GM13976 (cell line): Measurements from ENCODE around the gene CCDC28A.

ENCODE experiments used
- DNase-seq: peaks from one replicate; pipeline ENCODE4 v3.0.0; 2012; ENCODE audit warnings: low spot score
- in situ Hi-C: fragments of 300-500 bp; cut with MboI; formaldehyde crosslinking; loops from one replicate; pipeline ENCODE4 v1.12.0; 2022; ENCODE audit warnings: low sequenced_read_pairs, mixed read lengths, inconsistent platforms; ENCODE audit not compliant: unreplicated experiment
- TF ChIP-seq, protein P1 (sequence below): IDR thresholded peaks from 2 replicates; pipeline ENCODE4 v1.5.1; 2012; ENCODE audit warnings: borderline replicate concordance, mild to moderate bottlenecking; ENCODE audit not compliant: insufficient read depth; ENCODE audit errors: extremely low read depth, missing control alignments, control extremely low read depth

Gene CCDC28A

DNA sequence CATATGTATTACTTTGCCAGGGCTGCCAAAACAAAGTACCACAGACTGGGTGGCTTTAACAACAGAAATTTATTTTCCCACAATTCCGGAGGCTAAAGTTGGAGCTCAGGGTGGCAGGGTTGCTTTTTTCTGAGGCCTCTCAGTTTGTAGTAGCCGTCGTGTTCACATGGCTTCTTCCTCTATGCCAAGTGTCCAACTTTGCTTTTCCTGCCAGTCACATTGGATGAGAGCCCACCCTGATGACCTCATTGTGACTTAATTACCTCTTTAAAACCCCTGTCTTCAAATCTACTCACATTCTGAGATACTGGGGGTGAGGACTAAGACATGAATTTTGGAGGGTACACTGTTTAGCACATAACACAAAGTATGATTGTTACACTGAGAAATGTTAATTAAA, 12.4 kb downstream of the CCDC28A start:
- TF ChIP-seq, protein P1, sequence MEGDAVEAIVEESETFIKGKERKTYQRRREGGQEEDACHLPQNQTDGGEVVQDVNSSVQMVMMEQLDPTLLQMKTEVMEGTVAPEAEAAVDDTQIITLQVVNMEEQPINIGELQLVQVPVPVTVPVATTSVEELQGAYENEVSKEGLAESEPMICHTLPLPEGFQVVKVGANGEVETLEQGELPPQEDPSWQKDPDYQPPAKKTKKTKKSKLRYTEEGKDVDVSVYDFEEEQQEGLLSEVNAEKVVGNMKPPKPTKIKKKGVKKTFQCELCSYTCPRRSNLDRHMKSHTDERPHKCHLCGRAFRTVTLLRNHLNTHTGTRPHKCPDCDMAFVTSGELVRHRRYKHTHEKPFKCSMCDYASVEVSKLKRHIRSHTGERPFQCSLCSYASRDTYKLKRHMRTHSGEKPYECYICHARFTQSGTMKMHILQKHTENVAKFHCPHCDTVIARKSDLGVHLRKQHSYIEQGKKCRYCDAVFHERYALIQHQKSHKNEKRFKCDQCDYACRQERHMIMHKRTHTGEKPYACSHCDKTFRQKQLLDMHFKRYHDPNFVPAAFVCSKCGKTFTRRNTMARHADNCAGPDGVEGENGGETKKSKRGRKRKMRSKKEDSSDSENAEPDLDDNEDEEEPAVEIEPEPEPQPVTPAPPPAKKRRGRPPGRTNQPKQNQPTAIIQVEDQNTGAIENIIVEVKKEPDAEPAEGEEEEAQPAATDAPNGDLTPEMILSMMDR, result no peak
- no peak for DNase-seq
- in situ Hi-C loops, result no loop called here

GRCh38 chr6:138787138-138787537, 13.6 kb downstream of the CCDC28A start:
- DNase-seq, result no peak
- TF ChIP-seq, protein P1, result no peak
- in situ Hi-C loops, result no loop called here

- in situ Hi-C loops, result no loop called here
- TF ChIP-seq, protein P1, result no peak
- DNase-seq, result peak; percentile 19
Observed at GRCh38 chr6:138795809-138796603, 22.4 kb downstream of the CCDC28A start, which contains the start of gene ECT2L. Gene ECT2L (plus strand): TSS chr6:138796087. CDS start chr6:138813275, 17,188 bp downstream.

DNA sequence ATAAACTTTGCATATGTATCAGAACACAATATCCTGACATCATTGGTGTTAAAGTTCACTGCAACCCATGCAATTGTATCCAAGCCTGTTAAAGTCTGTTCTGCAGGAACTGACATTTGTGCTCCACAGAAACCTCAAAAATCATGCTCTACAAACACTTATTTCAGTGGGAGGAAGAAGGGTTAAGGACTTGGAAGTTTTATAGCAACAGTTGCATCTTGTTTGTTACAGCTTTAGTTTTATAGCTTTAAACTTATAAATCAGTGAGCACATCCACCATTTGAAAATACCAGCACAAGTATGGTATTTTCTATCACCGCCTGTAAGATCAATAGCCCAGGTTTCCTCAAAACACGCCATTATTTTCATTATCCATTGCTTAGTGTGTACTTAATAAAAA, 23.2 kb downstream of the CCDC28A start:
- TF ChIP-seq, protein P1, result no peak
- in situ Hi-C loops, result no loop called here
- DNase-seq, result no peak

DNA sequence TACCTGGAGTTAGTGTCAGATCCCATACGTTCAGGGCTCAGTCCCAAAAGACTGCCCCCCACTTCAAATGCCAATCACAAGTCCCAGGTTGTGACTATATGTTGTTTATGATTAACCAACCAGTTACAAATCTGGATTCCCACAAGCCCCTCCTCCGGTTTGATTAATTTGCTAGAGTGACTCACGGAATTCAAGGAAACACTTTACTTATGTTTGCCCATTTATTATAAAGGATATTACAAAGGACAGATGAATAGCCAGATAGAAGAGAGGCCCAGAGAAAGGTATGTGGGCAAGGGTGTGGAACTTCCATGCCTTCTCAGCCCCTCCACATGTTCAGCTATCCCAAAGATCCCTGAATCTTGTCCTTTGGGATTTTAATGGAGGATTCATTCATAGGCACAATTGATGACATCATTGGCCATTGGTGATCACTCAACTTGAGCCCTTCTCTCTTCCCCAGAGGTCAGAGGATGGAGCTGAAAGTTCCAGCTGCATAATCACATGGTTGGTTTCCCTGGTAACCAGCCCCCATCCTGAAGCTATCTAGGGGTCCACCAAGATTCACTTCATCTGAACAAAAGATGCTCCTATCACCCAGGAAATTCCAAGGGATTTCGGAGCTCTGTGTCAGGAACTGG, 24.4 kb downstream of the CCDC28A start:
- DNase-seq, result no peak
- TF ChIP-seq, protein P1, result no peak
- in situ Hi-C loops, result no loop called here

DNA sequence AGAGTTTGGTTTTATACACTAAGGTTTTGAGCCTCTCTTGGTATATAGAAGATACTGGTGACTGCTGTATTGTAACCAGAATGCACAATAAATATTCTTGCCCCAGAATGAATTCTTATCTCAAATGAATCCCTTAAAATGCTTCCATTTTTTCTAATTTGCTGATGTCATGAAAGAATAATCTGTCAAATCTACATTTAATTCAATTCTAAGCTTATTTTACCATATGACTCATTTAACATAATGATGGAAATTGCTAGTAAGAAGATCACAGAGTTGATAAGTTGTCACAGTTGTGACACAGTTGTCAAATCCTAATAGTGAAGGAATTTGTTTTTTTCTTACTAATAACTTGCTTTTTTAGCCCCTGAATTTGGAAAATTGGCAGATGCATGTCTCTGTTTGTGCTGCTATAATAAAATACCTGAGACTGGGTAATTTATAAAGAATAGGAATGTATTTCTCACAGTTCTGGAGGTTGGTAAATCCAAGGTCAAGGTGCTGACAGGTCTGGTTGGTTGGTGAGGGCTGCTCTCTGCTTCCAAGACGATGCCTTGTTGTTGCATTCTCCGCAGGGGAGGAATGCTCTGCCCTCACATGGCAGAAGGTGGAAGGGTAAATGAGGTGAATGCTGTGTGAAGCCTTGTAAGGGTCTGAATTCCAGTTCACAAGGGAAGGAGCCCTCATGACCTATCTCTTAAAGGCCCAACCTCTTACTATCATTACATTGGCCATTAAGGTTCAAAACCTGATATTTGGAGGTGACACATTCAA, 27.0 kb downstream of the CCDC28A start:
- no peak for DNase-seq
- TF ChIP-seq, protein P1, result no peak
- in situ Hi-C loops, result loop anchor here (25.0 kb wide), 1 partner anchor 312 kb away; no protein-coding TSS in a partner anchor
